HG03103 (cell line): Measurements from ENCODE around the gene CHST11.
"Not testable (repeated sequence)": the region's sequence is repeated elsewhere in the genome, so short reads cannot be mapped to it uniquely, and the experiment has no call there.

Experiments used
- ATAC-seq: cut with Tn5 transposase; IDR thresholded peaks from one replicate; pipeline ENCODE4 v1.9.1; 2021; ENCODE audit warnings: low read depth; ENCODE audit not compliant: unreplicated experiment

CHST11 gene

DNA sequence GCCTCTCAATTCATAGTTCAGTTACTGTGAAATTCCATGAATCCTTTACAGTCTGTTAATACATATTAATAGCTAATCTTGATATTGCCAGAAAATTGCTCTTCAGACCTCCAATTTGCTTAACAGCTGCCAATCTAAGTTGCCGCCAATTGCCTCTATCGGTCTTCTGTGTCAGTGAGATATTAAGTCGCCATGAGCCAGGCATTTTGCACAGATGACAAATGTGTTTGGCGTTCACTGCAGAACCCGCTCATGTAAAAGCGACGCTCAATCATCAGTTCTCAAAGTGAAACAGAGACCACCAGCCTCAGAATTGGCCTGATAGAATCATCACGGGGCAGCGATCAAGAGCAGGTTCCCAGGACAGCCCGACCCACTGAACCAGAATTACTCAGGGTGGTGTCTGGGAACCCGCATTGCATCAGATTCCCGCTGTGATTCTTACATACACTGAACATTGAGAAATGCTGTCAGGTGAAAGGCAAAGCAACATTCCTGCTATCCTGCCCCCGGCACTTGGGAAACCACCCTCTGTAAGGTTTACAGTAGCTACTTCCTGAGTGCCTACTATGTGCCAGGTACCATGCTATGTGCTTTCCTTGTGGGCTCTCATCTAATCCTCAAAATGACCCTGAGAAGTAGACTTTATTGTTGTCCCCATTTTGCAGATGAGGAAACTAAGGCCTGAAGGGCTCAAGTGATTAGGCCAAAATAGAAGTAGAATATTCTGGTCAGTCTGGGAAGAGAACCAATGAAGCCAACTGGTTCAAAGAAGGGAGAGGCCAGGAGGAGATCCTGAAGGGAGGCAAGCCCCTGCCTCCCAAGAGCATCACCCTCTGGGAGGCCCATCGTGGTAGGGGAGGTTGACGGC, 285.0 kb downstream of the CHST11 start:
- no peak for ATAC-seq

DNA sequence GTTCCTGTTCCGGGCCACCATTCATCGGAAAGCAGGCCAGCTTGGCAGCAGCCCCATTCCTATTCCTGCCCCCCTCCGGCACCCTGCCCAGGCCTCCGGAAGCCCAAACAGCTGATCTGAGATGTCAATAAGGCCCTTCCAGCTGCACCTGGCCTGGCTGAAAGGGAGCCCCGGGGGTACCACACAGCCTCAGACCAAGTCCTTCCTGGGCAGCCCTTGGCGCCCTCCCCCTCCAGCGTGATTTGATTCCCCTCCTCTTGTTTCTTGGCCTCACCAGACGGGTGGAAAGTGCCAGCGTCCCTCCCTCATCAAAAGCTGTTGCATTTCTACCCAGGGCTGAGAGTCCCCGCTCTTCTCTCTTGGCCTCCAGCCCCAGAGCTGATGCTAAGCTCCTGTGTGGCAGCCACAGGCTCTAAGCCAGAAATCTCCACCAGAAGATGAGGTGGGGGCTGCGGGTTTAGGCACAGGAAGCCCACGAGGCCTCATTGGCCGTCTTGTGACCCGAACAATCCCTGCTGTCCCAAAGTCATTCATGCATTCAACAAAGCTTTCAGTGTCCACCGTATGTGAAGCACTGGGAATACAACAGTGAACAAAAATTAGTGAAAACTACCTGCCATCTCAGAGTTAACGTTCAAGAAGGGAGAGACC, 285.9 kb downstream of the CHST11 start:
- ATAC-seq, result no peak

DNA sequence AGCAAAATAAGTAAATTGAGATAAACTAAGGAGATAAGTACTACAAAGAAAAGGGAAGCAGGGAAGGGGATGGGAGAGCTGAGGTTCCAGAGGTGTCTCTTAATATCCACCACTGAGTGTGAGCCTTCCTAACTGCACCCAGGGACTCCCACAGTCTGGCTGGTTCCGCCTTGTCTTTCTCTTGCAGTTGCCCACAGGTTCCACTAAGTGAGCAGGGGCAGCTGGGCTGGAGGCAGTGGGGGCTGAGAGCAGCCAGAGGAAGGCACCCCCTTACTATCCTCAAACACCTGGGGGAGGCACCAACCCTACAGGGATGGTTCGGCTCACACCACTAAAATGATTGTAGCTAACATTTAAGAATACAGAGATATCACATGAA, 286.4 kb downstream of the CHST11 start:
- ATAC-seq, result no peak

DNA sequence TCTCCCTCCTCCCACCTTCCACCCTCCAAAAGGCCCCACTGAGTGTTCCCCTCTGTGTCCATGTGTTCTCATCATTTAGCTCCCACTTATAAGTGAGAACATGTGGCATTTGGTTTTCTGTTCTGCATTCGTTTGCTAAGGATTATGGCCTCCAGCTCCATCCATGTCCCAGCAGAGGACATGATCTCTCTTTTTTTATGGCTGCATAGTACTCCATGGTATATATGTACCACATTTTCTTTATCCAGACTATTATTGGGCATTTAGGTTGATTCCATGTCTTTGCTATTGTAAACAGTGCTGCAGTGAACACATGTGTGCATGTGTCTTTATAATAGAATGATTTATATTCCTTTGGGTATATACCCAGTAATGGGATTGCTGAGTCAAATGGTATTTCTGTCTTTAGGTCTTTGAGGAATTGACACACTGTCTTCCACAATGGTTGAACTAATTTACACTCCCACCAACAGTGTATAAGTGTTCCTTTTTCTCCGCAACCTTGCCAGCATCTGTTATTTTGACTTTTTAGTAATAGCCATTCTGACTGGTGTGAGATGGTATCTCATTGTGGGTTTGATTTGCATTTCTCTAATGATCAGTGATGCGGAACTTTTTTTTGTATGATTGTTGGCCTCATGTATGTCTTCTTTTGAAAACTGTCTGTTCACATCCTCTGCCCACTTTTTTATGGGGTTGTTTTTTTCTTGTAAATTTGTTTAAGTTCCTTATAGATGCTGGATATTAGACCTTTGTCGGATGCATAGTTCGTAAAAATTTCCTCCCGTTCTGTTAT, 287.2 kb downstream of the CHST11 start:
- ATAC-seq, result not testable (repeated sequence)

DNA sequence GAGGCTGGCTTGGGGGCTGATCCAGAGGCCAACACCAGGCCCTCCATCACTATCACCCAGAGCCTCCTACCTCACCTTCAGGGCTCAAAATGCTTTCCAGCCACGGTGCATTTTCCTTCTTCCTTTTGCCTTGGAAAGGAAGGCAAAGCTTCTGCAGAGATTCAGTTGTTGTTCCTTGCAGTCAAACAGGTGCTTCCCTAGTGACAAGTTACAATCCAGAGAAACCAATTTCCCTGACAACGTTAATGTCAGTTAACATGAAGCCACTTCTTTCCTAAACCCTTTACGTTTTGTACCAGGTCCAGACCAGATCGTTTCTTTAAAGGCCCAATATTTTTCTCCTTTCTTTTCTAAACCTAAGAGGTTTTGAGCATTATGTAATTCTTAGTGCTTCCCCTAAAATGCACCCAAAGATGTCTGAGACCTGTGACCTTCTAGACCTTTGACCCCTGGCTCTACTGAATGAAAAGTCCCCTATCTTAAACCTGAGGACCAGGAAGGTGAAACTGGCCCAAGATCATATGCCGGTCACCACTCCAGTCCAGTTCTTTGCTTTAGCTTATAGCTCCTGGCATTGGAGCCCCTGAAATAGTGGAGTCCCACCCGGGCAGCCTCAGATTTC, 289.8 kb downstream of the CHST11 start:
- ATAC-seq, result no peak

DNA sequence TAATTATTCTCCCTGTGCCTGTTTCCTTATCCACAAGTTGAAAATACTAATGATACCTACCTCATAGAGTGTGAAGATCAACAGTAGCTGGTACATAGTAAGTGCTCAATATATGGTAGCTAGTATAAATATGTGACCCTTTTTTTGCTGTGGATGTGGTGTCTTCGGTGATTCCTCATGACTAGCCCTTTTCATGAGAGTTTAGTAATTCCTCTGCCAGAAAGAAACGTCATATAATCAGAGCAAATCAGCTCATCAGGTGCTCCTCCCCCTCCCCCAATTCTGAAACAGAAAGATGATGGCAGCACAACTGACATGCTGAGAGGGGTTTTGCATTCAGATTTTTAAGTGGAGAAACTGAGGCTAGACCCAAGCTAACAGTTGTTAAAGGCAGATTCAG, 290.6 kb downstream of the CHST11 start:
- no peak for ATAC-seq

DNA sequence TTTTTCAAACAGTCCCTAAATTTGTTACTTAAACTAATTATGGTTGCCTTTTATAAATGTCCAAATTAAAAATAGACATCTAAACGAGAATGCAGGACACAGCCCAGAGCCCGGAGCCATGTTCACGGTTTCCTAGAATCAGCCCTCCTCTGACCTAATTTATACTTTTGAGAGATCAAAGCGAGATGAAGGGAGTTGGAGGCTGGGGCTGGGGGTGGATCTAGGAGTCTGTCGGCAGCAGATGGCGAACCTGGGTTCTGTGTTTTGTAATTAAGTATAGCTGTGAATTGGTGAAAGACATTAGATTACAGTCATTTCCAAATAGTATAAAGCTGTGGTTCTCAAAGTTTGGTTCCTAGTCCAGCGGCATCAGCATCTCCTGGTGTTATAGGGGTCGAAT, 291.2 kb downstream of the CHST11 start:
- ATAC-seq, result no peak

DNA sequence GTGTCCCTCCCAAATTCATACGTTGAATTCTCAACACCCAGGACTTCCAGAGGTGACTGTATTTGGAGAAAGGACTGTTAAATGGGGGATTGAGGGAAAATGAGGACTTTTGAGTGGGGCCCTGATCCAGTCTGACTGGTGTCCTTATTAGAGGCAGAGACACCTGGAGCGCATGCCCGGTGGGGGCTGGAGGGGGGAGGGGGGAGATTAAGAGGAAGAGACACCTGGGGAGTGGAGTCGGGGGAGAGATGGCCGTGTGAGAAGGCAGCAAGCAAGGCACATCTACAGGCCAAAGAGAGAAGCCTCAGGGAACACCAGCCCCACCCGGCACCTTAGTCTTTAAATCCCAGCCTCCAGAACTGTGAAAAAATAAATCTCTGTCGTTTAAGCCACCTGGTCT, 291.6 kb downstream of the CHST11 start:
- ATAC-seq, result no peak

DNA sequence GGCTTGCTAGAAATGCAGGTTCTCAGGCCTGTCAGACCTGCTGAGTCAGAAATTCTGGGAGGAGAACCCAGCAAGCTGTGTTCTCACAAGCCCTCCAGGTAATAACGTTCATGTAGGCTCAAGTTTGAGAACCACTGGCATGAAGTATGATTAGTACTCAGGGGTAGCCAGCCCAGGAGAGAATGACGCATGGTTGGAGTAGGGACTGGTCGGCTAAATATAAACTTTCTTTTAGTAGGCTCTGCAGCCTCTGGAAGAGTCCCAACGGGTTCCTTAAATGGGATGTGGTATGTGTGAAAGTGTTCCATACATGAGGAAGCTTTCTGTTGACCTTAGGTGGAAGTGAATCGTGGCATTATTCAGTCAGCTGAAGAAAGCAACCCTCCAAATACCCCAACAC, 292.0 kb downstream of the CHST11 start:
- ATAC-seq, result no peak

DNA sequence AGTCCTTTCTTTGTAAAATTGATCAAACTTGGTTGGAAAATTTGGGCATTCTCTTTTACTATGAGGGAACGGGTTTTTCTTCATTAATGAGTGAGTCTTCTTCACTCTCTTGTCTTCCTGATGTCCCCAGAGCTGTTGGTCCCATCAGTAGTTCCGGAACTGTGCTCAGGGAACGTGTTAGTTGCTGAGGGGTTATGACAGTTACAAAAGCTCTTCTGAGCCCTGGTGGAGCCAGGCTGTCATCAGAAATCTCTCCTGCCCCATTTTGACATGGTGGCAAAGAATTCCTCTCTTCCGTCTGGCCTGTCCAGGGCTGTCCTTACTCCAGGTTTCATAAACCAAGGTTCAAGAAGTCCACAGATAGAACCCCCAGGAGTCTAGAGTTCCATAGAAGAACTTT, 292.8 kb downstream of the CHST11 start:
- ATAC-seq, result no peak

DNA sequence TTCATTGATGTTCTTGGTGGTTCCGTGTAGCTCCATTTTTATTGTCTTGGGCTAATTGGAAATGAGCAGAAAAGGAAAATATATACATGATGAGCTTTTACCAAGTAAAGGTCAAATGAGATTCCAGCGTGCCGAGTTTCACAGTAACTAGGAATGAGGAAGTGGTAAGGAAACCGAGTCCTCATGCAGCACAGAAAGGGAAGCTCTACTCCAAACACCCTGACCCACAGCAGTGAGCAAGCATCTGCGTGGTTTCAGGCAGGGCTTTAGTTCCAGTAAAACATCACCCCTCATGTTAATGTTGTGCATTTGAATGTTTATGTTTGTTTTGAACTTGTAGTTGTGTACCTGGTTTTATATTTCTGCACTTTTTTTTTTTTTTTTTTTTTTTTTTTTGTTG, 293.3 kb downstream of the CHST11 start:
- ATAC-seq, result peak; percentile 59

DNA sequence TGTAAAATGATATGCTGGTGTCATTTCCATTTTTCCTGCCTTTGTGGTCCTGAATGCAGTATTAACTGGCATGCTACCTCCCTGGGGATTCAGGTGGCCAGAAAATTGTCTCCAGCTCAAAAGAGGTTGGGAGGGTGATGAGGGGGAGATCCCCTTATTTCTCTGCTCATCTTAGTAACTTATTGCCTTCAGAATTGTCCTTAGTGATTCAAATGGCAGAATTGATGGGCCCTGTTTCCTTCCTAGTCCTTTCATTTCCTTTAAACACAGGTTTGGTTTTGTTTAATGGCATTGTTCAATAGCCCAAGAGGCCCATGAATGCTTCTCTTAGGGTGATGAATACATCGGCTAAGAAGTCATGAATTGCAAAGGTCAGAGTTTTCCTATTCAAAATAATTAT, 294.4 kb downstream of the CHST11 start:
- ATAC-seq, result no peak

DNA sequence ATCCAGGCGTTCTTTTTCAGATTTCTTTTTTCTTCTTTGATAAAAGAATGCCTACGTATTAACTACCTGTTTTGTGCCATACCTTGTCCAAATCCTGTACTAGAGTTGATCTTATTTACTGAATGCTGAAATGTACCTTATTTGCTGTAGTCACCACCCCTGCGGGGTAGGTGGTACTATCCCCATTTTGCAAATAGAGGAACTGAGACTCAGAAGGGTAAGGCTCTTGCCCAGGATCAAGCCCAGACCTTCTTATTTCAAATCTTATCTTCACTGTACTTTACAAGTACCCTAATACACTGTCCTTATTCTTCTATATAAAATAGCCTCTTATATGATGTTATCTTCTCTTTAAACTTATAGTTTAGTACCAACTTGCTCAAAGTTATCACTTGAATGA, 294.8 kb downstream of the CHST11 start:
- ATAC-seq, result peak; percentile 67

DNA sequence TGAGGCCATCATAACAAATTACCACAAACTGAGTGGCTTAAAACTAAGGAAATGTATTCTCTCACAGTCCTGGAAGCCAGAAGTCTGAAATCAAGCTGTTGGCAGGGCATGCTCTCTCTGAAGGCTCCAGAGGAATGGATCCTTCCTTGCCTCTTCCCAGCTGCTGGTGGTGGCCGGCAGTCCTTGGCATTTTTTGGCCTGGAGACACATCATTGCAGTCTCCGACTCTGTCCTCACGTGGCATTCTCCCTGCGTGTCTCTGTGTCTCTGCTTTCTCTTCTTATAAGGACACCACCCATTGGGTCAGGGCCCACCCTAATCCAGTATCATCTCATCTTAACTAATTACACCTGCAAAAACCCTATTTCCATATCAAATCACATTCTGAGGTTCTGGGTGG, 295.3 kb downstream of the CHST11 start:
- ATAC-seq, result no peak

DNA sequence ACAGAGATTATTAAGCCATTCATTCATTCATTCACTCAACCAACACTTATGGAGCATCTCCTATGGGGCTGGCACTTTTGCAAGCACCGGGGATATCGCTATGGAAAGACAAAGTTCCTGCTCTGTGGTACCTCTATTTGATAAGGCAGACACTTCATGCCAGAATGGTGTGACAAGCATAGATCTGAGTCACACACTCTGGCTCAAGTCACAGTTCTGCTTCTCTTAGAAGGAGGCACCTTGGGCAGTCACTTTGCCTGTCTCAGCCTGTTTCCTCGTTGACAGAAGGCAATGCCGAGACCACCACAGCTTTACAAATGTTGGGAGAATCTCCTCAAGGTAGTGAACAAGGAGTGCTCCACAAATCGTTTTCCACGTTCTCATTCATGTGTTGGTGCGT, 296.1 kb downstream of the CHST11 start:
- ATAC-seq, result no peak

DNA sequence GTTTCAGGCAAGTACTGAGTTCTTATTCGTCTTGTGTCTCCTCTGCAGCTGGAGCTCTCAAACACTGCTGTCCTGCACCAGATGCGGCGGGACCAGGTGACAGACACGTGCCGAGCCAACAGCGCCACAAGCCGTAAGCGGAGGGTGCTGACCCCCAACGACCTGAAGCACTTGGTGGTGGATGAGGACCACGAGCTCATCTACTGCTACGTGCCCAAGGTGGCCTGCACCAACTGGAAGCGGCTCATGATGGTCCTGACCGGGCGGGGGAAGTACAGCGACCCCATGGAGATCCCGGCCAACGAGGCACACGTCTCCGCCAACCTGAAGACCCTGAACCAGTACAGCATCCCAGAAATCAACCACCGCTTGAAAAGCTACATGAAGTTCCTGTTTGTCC, 300.2 kb downstream of the CHST11 start:
- ATAC-seq, result no peak

DNA sequence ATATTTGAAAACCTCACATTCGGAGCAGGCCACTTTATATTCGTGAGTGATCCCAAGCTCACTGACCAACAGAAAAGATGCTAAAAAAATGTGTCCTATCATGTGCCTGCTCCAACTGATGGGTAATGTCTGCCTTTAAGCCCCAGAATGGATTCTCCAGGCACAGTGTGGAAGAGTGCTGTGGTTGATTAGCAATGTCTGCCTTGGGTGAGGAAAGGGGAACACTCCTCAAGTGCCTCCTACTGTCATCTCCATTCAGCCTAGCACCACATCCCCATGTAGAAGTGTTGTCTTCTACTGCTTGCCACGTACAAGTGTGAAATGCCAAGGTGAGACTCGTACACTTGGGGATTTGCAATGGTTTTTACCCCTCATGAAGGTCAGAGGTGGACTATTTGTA, 302.0 kb downstream of the CHST11 start:
- ATAC-seq, result no peak

DNA sequence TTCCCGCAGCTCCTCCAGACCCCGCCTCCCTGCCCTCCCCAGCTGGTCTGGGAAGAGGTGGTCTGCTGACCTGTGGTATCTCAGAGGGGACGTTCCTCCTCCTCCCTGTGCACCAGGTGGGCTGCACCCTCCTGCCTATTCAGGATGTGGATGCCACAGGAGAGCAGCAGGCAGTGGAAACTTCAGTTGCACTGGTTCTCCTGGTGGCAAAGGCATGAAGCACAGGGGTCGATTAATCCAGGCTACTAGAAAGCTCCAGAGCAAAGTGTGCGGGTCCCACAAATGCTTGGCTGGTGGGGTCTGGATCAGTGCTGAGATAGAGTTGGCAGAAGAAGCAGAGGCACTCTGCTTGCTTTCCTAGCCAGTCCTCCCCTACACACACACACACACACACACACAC, 304.3 kb downstream of the CHST11 start:
- ATAC-seq, result no peak

DNA sequence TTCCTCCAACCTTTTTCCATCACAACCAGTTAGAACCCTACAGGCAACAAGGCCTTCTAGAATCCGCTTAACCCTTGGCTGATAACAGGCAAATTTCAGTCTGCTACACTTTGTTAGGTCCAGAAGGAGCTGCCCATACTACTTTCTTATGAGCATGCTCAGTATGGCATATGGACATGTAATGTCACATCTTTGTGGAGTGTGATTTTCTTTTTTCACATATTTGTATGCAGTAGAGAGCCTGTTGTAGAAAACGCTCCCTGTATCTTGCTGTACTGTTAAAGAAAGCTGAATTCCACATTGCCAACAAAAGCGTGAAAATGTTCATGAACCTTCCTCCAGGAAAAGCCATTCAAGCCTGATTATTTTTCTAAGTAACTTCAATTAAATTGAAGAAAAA, 304.9 kb downstream of the CHST11 start:
- no peak for ATAC-seq

DNA sequence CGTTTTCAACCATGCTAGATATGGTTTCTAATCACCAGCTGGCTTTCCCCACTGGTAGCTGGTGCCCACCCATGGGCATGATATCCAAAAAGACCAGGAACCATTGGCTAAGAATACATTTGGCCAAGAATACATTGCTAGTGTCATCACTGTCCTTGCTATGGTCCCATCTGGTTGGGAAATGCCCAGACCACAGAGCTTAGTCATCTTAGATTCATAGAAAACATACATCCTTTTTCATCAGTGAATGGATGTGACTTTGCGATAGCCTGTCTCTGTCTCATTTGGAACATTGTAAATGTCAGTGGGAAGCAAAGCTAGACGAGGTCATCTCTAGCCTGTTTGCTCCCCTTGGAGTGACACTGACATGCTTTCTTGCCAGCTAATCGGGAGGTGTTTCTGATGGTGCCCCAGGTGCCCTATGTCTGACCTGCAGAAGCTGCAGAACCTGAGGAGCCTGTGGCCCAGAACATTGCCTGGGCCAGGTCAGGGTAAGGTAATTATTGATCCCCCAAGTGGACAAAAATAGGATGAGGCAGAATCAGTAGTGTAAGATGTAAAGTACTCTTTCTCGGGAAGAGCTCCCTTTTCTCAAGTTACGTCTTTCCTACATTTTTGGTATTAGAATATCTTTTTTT, 306.5 kb downstream of the CHST11 start:
- no peak for ATAC-seq
